A673 (cell line): ENCODE measurements around the gene TMEM47.

ENCODE experiments used
- EZH2 ChIP-seq: fragments of 200-600 bp; sonication (generic); IDR thresholded peaks from 2 replicates; pipeline ENCODE4 v1.6.1; 2017; ENCODE audit warnings: borderline replicate concordance, low read depth, mild to moderate bottlenecking, mixed read lengths, antibody characterized with exemption, low read length; ENCODE audit not compliant: poor library complexity, severe bottlenecking
- TF ChIP-seq, protein P1 (sequence below): fragments of 300-800, 200-600 bp; sonication (generic); conservative IDR thresholded peaks from 2 replicates; pipeline ENCODE4 v1.5.1; 2017; ENCODE audit warnings: low read depth, mild to moderate bottlenecking, antibody characterized with exemption, low read length, moderate library complexity, mixed read lengths

DNA sequence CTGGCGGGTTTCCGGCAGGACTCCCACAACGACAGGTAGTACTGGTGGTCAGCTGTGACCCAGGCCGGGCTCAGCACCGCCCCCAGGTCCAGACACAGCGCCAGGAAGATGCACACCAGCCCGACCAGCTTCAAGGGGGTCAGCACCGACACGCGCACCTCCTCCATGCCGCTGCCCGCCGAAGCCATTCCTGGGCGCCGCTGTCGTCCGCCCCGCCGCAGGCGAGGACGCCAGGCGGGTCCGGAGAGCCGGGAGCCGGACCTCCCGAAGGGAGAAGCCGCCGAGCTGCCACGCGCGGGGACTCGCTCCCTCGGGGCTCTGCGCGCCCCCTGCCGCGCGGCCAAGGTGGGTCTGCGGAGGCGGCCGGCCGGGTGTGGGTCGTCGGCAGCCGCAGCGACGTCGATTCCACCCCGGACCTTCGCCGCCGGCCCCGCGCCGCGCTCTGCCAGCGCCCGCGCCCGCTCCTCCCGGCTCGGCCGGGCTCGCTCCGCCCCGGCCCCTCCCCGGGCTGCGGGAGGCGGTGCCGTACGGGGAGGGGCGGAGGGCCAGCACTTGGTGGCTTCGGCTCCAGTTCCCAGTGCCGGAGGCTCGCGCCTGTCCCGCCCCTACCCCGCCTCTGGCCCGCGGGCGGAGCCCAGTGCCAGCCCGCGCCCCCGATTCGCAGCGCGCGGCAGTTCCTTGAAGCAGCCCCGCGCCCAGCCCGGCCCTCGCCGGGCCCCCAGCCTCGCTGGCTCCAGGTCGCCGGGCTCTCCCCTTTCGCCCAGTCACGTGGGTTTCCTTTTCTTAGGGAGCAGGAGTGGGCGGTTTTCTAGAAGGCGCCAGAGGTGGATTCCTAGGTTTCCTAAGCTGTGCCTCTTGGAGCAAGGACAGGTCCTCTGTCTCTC lies at the start of gene TMEM47:
- TF ChIP-seq, protein P1, sequence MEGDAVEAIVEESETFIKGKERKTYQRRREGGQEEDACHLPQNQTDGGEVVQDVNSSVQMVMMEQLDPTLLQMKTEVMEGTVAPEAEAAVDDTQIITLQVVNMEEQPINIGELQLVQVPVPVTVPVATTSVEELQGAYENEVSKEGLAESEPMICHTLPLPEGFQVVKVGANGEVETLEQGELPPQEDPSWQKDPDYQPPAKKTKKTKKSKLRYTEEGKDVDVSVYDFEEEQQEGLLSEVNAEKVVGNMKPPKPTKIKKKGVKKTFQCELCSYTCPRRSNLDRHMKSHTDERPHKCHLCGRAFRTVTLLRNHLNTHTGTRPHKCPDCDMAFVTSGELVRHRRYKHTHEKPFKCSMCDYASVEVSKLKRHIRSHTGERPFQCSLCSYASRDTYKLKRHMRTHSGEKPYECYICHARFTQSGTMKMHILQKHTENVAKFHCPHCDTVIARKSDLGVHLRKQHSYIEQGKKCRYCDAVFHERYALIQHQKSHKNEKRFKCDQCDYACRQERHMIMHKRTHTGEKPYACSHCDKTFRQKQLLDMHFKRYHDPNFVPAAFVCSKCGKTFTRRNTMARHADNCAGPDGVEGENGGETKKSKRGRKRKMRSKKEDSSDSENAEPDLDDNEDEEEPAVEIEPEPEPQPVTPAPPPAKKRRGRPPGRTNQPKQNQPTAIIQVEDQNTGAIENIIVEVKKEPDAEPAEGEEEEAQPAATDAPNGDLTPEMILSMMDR, result no peak
- TF ChIP-seq EZH2, result no peak
